GM12892 (cell line): ENCODE measurements around the gene TSEN15.

Experiments used
- POLR2A ChIP-seq: IDR thresholded peaks from 2 replicates; pipeline ENCODE4 v1.6.1; 2011; ENCODE audit warnings: low read depth, low read length, control low read depth
- POLR2AphosphoS5 ChIP-seq: IDR thresholded peaks from 2 replicates; pipeline ENCODE4 v1.6.1; 2011; ENCODE audit warnings: low read depth, low read length, control low read depth
- TAF1 ChIP-seq: IDR thresholded peaks from 2 replicates; pipeline ENCODE4 v1.6.1; 2011; ENCODE audit warnings: low read depth, mild to moderate bottlenecking, control low read depth, low read length, borderline replicate concordance

DNA sequence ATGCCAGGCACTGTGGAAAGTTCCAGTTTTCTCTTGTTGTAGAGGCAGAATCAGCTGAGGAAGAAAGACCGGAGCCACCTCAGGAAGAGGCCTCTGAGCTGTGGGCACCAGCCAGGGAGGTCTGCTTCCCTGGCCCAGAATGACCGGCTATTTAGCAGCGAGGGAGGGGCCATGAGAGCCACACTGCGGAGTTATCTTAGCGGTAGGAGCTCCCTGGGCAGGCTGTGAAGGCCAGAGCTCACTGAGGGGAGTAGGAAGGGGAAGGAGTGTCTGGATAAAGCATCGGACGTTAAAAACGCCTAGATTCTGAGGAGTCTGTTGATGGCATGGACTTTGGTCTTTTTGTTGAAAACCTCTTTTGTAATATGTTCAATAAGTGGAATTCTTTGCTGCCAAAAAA is 36.5 kb downstream of the TSEN15 start:
- TF ChIP-seq POLR2A: no peak
- TF ChIP-seq TAF1: no peak
- TF ChIP-seq POLR2AphosphoS5: no peak
